ENCODE measurements around the gene TMEM170B.

DNA sequence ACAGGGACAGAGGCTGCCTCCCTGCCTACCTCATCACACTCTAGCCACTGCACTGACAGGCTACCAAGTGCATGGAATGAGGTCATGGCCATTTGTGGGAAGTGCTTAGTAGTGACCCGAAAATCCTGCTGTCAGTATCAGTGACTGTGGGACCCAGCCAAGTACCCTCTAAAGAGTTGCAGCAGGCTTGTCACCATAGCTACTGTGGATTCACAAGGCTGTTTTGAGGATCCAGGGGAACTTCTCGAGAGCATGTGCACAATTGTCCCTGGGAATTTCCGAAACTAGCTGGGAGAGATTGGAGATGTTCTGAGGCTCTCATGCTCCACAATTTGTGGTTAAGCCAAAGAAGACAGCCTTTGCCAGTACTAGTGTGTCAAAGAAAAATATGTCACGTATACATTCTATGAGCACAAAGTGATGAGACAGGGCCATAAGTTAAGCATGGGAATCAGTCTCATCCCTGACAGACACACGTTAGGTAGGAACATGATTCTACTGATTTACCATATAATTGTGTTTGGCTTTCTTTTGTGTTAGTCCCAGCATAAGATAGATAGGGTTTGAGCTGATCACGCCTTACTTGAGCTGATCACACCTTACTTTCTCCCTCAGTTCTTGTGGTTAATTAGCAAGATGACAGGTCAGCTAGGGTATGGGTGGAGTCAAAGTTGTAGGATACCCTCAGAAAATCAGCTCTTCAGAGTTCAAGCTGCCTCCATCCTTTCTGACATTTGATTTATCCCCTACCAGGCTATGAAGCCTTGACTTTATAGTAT, 42.6 kb upstream of the TMEM170B start:
- TF ChIP-seq, protein P1, sequence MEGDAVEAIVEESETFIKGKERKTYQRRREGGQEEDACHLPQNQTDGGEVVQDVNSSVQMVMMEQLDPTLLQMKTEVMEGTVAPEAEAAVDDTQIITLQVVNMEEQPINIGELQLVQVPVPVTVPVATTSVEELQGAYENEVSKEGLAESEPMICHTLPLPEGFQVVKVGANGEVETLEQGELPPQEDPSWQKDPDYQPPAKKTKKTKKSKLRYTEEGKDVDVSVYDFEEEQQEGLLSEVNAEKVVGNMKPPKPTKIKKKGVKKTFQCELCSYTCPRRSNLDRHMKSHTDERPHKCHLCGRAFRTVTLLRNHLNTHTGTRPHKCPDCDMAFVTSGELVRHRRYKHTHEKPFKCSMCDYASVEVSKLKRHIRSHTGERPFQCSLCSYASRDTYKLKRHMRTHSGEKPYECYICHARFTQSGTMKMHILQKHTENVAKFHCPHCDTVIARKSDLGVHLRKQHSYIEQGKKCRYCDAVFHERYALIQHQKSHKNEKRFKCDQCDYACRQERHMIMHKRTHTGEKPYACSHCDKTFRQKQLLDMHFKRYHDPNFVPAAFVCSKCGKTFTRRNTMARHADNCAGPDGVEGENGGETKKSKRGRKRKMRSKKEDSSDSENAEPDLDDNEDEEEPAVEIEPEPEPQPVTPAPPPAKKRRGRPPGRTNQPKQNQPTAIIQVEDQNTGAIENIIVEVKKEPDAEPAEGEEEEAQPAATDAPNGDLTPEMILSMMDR (conservative IDR thresholded peaks at IDR 0.05 in 1 of 2, IDR thresholded peaks at IDR 0.05 in 1 of 2; ENCODE audit: low read depth in 1 of 2, low read length in 2 of 2), result no peak
- no peak for TF ChIP-seq EZH2 (IDR thresholded peaks at IDR 0.05; ENCODE audit: low read length, missing control alignments)
